Neural cell (in vitro differentiated cells): Measurements from ENCODE around the gene NTMT1.

ENCODE experiments used
- EP300 ChIP-seq: fragments of 450-650 bp; conservative IDR thresholded peaks from 2 replicates; pipeline ENCODE4 v1.6.1; 2014; ENCODE audit warnings: antibody characterized with exemption, mild to moderate bottlenecking, moderate library complexity; ENCODE audit not compliant: poor library complexity, severe bottlenecking
- TAF1 ChIP-seq: IDR thresholded peaks from 2 replicates; pipeline ENCODE4 v1.6.1; 2012; ENCODE audit warnings: low read depth
- TF ChIP-seq, protein P1 (sequence below): fragments of 450-650 bp; IDR thresholded peaks from 2 replicates; pipeline ENCODE4 v1.5.1; 2014; ENCODE audit warnings: antibody characterized with exemption, mild to moderate bottlenecking, moderate library complexity; ENCODE audit not compliant: poor library complexity, severe bottlenecking

DNA sequence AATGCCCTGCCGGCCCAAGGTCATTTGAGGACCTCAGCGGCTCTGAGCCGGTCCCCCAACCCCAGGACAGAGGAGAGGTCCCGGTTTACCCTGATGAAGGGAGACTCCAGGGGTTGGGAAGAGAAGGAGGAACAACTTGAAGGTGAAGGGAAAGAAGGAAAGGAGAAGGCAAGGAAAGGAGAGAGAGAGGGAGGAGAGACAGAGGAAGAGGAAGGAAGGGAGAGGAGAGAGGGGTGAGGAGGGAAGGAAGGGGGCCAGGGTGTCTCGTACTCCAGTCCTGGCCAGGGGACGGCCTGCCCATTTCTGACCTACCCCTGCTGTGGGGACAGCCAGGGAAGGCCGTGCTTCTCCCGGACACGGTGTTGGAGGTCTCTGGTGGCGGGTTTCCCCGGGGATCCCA lies 41.4 kb downstream of the NTMT1 start:
- TF ChIP-seq, protein P1, sequence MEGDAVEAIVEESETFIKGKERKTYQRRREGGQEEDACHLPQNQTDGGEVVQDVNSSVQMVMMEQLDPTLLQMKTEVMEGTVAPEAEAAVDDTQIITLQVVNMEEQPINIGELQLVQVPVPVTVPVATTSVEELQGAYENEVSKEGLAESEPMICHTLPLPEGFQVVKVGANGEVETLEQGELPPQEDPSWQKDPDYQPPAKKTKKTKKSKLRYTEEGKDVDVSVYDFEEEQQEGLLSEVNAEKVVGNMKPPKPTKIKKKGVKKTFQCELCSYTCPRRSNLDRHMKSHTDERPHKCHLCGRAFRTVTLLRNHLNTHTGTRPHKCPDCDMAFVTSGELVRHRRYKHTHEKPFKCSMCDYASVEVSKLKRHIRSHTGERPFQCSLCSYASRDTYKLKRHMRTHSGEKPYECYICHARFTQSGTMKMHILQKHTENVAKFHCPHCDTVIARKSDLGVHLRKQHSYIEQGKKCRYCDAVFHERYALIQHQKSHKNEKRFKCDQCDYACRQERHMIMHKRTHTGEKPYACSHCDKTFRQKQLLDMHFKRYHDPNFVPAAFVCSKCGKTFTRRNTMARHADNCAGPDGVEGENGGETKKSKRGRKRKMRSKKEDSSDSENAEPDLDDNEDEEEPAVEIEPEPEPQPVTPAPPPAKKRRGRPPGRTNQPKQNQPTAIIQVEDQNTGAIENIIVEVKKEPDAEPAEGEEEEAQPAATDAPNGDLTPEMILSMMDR = no peak
- no peak for TF ChIP-seq EP300
- TF ChIP-seq TAF1 = no peak
